ENCODE data around the gene EPS8L2. TPM values are rescaled to one million over a fixed set of nuclear protein-coding genes. Genes with fewer than 3 reads are reported as not detected.

The EPS8L2 gene
- total and polyA plus RNA-seq, 2 of the 13 experiments (the other 11 are each of a cell fraction or from before 2014, with no cell fraction given), result 89.3 to 416 TPM

DNA sequence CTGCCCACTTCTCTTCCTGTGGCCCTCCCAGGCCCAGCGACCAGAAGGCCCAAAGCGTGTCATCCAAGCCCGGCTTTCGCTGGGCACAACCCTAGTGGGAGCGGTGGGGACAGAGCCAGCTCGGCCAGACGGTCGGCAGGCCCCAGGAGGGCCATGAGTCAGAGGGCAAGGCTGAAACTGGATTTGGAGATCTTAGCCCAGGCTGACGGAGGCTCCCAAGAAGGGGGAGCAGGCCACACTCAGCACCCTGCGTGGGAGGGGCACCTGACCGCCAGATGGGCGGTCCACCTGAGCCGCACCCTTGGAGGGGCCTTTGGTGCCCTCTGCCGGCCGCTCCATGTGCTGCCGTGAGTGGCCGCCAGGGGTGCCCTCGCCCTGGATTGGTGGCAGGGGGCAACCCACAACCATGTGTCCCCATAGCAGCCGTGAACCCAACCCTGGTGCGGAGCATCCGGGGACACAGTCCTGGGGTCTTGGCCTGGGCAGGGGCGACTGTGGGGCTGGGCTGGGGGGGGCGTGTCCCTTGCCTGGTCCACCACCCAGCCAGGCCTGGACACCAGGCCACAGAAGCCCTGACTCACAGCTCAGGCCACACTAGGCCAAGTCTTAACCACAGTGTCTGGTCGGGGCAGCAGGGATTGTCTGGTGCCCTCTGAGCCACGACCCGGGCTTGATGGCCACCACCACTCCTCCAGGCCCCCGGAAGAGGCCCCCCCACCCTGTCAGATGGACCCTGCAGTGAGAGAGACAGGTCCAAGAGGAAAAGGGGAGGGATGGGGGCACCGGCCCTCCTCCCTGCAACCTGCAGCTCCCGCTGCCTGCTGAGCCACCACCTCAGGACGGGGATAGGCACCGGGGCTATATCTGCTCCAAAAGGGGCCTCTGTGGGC lies 22.1 kb downstream of the EPS8L2 start (continued):
- TF ChIP-seq, protein P1, sequence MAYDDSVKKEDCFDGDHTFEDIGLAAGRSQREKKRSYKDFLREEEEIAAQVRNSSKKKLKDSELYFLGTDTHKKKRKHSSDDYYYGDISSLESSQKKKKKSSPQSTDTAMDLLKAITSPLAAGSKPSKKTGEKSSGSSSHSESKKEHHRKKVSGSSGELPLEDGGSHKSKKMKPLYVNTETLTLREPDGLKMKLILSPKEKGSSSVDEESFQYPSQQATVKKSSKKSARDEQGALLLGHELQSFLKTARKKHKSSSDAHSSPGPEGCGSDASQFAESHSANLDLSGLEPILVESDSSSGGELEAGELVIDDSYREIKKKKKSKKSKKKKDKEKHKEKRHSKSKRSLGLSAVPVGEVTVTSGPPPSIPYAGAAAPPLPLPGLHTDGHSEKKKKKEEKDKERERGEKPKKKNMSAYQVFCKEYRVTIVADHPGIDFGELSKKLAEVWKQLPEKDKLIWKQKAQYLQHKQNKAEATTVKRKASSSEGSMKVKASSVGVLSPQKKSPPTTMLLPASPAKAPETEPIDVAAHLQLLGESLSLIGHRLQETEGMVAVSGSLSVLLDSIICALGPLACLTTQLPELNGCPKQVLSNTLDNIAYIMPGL (CRISPR knock-in tag; IDR thresholded peaks at IDR 0.05; ENCODE audit: borderline replicate concordance in 1 of 2, low read depth in 1 of 2), result peak; percentile 89 to 94
- TF ChIP-seq, protein P2, sequence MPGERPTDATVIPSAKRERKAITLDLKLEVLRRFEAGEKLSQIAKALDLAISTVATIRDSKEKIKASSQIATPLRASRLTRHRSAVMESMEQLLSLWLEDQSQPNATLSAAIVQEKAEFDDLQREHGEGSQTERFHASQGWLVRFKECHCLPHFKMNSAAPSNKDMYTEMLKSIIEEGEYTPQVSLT (CRISPR knock-in tag; IDR thresholded peaks at IDR 0.05; ENCODE audit: borderline replicate concordance, low read depth), result no peak
- peak; percentile 65; the same call in 1 of the 2 replicates for TF ChIP-seq ZNF788 (CRISPR knock-in tag; IDR thresholded peaks at IDR 0.05; ENCODE audit: borderline replicate concordance)
- peak; percentile 80; the same call in 1 of the 2 replicates for TF ChIP-seq HIVEP1 (CRISPR knock-in tag; IDR thresholded peaks at IDR 0.05)

DNA sequence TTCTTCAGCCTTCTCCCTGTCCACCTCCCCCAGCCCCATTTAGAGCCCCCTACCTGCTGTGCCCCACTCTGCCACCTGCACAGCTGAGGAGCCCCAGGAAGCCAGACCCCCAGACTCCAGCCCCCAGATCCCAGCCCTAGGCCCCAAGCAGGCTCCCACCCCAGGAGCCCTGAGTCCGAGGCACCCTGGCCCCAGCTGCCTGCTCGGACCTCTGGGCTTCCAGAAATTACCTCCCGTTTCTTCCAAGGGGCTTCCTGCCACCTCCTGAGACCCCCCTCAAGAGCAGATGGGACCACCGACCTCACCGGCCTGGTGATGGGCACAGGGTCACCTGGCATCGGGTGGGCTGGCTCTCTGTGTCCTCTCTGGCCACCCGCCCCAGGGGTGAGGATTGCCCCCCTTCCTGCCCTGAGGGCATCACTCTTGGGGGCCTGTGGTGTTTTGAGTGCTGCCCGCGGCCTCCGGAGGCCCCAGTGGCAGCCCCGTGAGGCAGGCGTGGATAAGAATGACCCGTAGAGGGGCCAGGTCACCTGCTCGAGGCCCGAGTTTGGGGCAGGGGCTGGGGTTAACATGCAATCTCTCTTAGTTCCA lies 23.0 kb downstream of the EPS8L2 start:
- Histone ChIP-seq H3K4me1 (ENCODE audit: insufficient read depth, low read length) (peaks cover 45% of the 10 kb centered on the region), H3K9ac (ENCODE audit: insufficient read depth, low read depth, low read length) (peak overlapping the region; percentile 68), H3K27me3 (ENCODE audit: control insufficient read depth in 1 of 2, insufficient read depth in 2 of 2, low read length in 2 of 2) (peaks cover 3 to 7% of the 10 kb centered on the region in 2 experiments; a peak in 2 of 5 replicates), H3K27ac (ENCODE audit: extremely low read length, insufficient read depth, low read length) (peak overlapping the region; percentile 62), H3K4me3 (replicated peaks in 1 of 3; ENCODE audit: insufficient read depth in 1 of 3, low read depth in 2 of 3, low read length in 3 of 3) (peak overlapping the region; percentile 37 to 70 (median 43)), H3K4me2 (ENCODE audit: low read depth, low read length) (peak overlapping the region; percentile 81), H4K20me1 (ENCODE audit: insufficient read depth, low read length) (no peaks in the 10 kb centered on the region; the same call in 1 of the 2 replicates), H3K79me2 (ENCODE audit: insufficient read depth, low read length) (no peaks in the 10 kb centered on the region), H2AFZ (ENCODE audit: low read length) (no peak overlapping the region), H3K9me3 (ENCODE audit: low read length) (no peaks in the 10 kb centered on the region), H3K36me3 (replicated peaks in 1 of 2; ENCODE audit: control insufficient read depth in 1 of 2, insufficient read depth in 2 of 2, low read length in 2 of 2) (peaks cover 12 to 19% of the 10 kb centered on the region in 2 experiments; a peak in 3 of 5 replicates)
- ChIA-PET CTCF (ENCODE audit: low intra/inter-chr PET ratio, low total read pairs) (interaction anchor here (1.1 to 2.3 kb wide), 5 partner anchors 18 to 66 kb away, joined by 4 to 20 read pairs (median 10); partner anchors contain the start of genes DEAF1, TALDO1 and TMEM80), POLR2A (interaction anchor here (1.0 to 12.6 kb wide), 8 partner anchors 10 to 167 kb away, joined by 3 to 203 read pairs (median 5); partner anchors contain the start of genes DEAF1, EPS8L2, RPLP2 and TALDO1)
- DNase-seq (ENCODE audit: low spot score), result no peak
- in situ Hi-C loops (cut with HindIII; ENCODE audit: extremely low pct_ligation_motif_present, low pct_unique_long_range_greater_than_20kb), result loop anchor here (5.0 kb wide), 1 partner anchor 72 kb away; no protein-coding TSS in a partner anchor
- peak; percentile 10 for ATAC-seq
- FAIRE-seq, result no peak
- TSS peak; percentile 95 for BruUV-seq (replicated peaks)
- intact Hi-C loops (cut with micrococcal nuclease; ENCODE audit: unreplicated experiment), result loop anchor here (1.0 to 2.0 kb wide), 3 partner anchors 22 to 34 kb away; partner anchors contain the start of gene EPS8L2
- WGBS (ENCODE audit: low lambda C conversion rate), result 18% methylated on average over 7 of the region's 15 CpGs
- TF ChIP-seq ZFP90 (CRISPR knock-in tag; IDR thresholded peaks at IDR 0.05; ENCODE audit: borderline replicate concordance), result 0 out of 2 replicates have a peak, but pooled peaks have one; percentile 22
- 0 out of 2 replicates have a peak, but pooled peaks have one; percentile 9 for TF ChIP-seq SALL2 (CRISPR knock-in tag; IDR thresholded peaks at IDR 0.05)
- no peak for TF ChIP-seq ZNF260 (CRISPR knock-in tag; IDR thresholded peaks at IDR 0.05; ENCODE audit: borderline replicate concordance, low read depth)
- TF ChIP-seq KLF6 (CRISPR knock-in tag; IDR thresholded peaks at IDR 0.05), result no peak
- TF ChIP-seq POLR2AphosphoS5 (IDR thresholded peaks at IDR 0.05; ENCODE audit: low read depth, low read length), result peak; percentile 30; the same call in 1 of the 2 replicates
- no peak for TF ChIP-seq GABPB1 (CRISPR knock-in tag; IDR thresholded peaks at IDR 0.05)
- TF ChIP-seq, protein P3, sequence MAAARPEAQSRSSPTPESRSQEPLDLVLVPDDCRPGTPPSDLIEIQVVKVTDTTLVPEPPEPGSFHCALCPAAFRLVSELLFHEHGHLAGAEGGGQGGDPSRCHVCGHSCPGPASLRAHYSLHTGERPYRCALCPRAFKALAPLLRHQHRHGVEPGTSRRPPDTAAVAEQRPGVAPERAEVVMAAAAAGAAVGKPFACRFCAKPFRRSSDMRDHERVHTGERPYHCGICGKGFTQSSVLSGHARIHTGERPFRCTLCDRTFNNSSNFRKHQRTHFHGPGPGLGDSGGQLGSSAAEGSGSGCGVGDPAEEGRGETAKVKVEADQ (CRISPR knock-in tag; IDR thresholded peaks at IDR 0.05; ENCODE audit: borderline replicate concordance), result peak; percentile 11; the same call in 1 of the 2 replicates
- TF ChIP-seq ZSCAN30 (CRISPR knock-in tag; IDR thresholded peaks at IDR 0.05), result no peak
- no peak for TF ChIP-seq PHB2 (IDR thresholded peaks at IDR 0.05; ENCODE audit: partially characterized antibody)
- TF ChIP-seq ZFP36L2 (CRISPR knock-in tag; IDR thresholded peaks at IDR 0.05), result no peak
- peak; percentile 50; the same call in 1 of the 2 replicates for TF ChIP-seq AKAP8 (CRISPR knock-in tag; IDR thresholded peaks at IDR 0.05)
- TF ChIP-seq REL (CRISPR knock-in tag; conservative IDR thresholded peaks at IDR 0.05), result 0 out of 2 replicates have a peak, but pooled peaks have one; percentile 18
- TF ChIP-seq NR2F6 (IDR thresholded peaks at IDR 0.05), result no peak; the same call in 1 of the 2 replicates
- peak; percentile 9; the same call in 1 of the 2 replicates for TF ChIP-seq NR2F6 (CRISPR knock-in tag; IDR thresholded peaks at IDR 0.05)

Measured in HepG2 (cell line).